OCI-LY3 (cell line): ENCODE data around the gene EMX2.

Experiments
- H2AFZ ChIP-seq: fragments of 200-600, 300-600 bp; shearing (Covaris generic); 2 replicates; pipeline ENCODE4 v1.6.0; 2014; ENCODE audit warnings: antibody characterized with exemption, low read depth, low read length
- H3K27ac ChIP-seq: fragments of 200-600, 300-600 bp; sonication (generic); 2 replicates; pipeline ENCODE4 v1.5.1; 2014; ENCODE audit warnings: mild to moderate bottlenecking, low read length, moderate library complexity, mixed read lengths
- H3K27me3 ChIP-seq: fragments of 200-600, 300-600 bp; sonication (generic); 2 replicates; pipeline ENCODE4 v1.6.1; 2014; ENCODE audit warnings: low read depth, low read length, mixed read lengths
- H3K36me3 ChIP-seq: fragments of 200-600, 300-600 bp; sonication (generic); replicated peaks from 2 replicates; pipeline ENCODE3; 2014; ENCODE audit warnings: low read depth, low read length, mixed read lengths
- H3K4me1 ChIP-seq: fragments of 300-600, 200-600 bp; sonication (generic); 2 replicates; pipeline ENCODE4 v1.6.1; 2014; ENCODE audit warnings: low read length, mixed read lengths
- H3K4me2 ChIP-seq: fragments of 200-600, 300-600 bp; sonication (generic); 2 replicates; pipeline ENCODE4 v1.6.1; 2014; ENCODE audit warnings: low read length, mixed read lengths
- H3K4me3 ChIP-seq: fragments of 300-600, 200-600 bp; sonication (generic); 2 replicates; pipeline ENCODE4 v1.5.1; 2014; ENCODE audit warnings: antibody characterized with exemption, mild to moderate bottlenecking, low read length, moderate library complexity
- H3K79me2 ChIP-seq: fragments of 300-600, 200-600 bp; shearing (Covaris generic); 2 replicates; pipeline ENCODE4 v1.6.1; 2014; ENCODE audit warnings: mild to moderate bottlenecking, low read length, mixed read lengths
- H3K9ac ChIP-seq: fragments of 300-600, 200-600 bp; shearing (Covaris generic); 2 replicates; pipeline ENCODE4 v1.6.0; 2014; ENCODE audit warnings: mild to moderate bottlenecking, low read length, moderate library complexity
- H3K9me3 ChIP-seq: fragments of 200-600, 300-600 bp; shearing (Covaris generic); 2 replicates; pipeline ENCODE4 v1.6.1; 2014; ENCODE audit warnings: low read length, mixed read lengths; ENCODE audit not compliant: insufficient read depth
- H4K20me1 ChIP-seq: fragments of 200-600, 300-600 bp; sonication (generic); 2 replicates; pipeline ENCODE4 v1.6.1; 2016; ENCODE audit warnings: low read length, mixed read lengths; ENCODE audit not compliant: insufficient read depth
- EZH2phosphoT487 ChIP-seq: fragments of 200-600 bp; shearing (Covaris generic); IDR thresholded peaks from 2 replicates; pipeline ENCODE4 v1.6.1; 2018; ENCODE audit warnings: antibody characterized with exemption, mixed run types, low read depth
- TF ChIP-seq, protein P1 (sequence below): fragments of 200-600, 300-600 bp; sonication (generic); IDR thresholded peaks from 2 replicates; pipeline ENCODE4 v1.5.1; 2014; ENCODE audit warnings: antibody characterized with exemption, low read length, low read depth

Gene EMX2

DNA sequence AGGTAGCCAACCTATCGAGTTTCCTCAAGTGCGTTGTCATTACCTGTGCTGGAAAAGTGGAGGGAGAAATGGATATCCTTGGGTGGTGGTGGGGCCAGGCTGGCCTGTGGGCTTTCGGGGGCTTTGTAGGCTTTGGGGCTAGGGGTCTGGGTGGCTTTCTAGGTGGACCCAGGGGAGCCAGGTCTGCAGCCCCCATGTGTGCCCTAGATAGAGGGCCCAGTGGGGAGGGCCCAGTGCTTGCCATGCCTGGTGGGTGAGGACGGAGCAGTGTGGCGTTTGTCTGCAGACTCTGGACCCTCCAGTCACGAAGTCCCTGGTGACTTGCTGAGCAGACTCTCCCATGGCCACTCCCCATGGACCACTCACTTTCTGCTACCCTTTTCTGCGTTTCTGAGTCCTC is 19.7 kb downstream of the EMX2 start:
- H3K27ac ChIP-seq = no peak overlapping the region
- no peaks in the 10 kb centered on the region for H3K9me3 ChIP-seq
- no peak for TF ChIP-seq EZH2phosphoT487
- TF ChIP-seq, protein P1, sequence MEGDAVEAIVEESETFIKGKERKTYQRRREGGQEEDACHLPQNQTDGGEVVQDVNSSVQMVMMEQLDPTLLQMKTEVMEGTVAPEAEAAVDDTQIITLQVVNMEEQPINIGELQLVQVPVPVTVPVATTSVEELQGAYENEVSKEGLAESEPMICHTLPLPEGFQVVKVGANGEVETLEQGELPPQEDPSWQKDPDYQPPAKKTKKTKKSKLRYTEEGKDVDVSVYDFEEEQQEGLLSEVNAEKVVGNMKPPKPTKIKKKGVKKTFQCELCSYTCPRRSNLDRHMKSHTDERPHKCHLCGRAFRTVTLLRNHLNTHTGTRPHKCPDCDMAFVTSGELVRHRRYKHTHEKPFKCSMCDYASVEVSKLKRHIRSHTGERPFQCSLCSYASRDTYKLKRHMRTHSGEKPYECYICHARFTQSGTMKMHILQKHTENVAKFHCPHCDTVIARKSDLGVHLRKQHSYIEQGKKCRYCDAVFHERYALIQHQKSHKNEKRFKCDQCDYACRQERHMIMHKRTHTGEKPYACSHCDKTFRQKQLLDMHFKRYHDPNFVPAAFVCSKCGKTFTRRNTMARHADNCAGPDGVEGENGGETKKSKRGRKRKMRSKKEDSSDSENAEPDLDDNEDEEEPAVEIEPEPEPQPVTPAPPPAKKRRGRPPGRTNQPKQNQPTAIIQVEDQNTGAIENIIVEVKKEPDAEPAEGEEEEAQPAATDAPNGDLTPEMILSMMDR = no peak
- H3K36me3 ChIP-seq = no peaks in the 10 kb centered on the region
- H3K4me3 ChIP-seq = no peak overlapping the region
- H3K27me3 ChIP-seq = no peaks in the 10 kb centered on the region
- H2AFZ ChIP-seq = no peak overlapping the region
- no peaks in the 10 kb centered on the region for H4K20me1 ChIP-seq
- H3K4me1 ChIP-seq = no peaks in the 10 kb centered on the region
- no peak overlapping the region for H3K9ac ChIP-seq
- H3K79me2 ChIP-seq = no peaks in the 10 kb centered on the region
- no peak overlapping the region for H3K4me2 ChIP-seq

DNA sequence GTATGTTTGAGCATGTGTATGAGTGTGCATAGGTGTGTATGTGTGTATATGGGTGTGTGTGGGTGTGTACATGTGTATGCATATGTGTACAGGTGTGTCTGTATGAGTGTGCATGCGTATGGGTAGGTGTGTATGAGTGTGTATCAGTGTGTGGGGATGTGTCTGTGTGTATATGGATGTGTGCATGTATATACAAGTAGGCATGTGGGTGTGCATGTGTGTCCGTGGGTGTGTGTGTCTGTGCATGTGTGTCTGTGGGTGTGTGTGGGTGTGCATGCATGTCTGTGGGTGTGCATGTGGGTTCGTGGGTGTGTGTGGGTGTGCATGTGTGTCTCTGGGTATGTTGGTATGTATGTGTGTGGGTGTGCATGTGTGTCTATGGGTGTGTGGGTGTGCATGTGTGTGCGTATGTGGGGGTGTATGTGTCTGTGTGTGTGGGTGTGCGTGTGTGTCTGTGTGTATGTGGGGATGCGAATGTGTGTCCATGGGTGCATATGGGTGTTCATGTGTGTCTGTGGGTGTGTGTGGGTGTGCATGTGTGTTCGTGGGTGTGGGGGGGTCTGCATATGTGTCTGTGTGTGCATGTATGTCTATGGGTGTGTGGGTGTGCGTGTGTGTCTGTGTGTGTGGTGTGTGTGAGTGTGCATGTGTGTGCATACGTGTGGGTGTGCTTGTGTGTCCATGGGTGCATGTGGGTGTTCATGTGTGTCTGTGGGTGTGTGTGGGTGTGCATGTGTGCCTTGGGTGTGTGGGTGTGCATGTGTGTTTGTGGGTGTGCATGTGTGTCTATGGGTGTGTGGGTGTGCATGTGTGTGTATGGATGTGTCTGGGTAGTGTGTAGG is 20.6 kb downstream of the EMX2 start:
- Histone ChIP-seq H3K4me2 (no peak overlapping the region), H3K27me3 (no peaks in the 10 kb centered on the region), H3K36me3 (no peaks in the 10 kb centered on the region), H2AFZ (no peak overlapping the region), H3K27ac (no peak overlapping the region), H3K4me1 (no peaks in the 10 kb centered on the region), H3K4me3 (no peak overlapping the region), H4K20me1 (no peaks in the 10 kb centered on the region), H3K9me3 (no peaks in the 10 kb centered on the region), H3K9ac (no peak overlapping the region), H3K79me2 (no peaks in the 10 kb centered on the region)
- TF ChIP-seq, protein P1 = no peak
- no peak for TF ChIP-seq EZH2phosphoT487

DNA sequence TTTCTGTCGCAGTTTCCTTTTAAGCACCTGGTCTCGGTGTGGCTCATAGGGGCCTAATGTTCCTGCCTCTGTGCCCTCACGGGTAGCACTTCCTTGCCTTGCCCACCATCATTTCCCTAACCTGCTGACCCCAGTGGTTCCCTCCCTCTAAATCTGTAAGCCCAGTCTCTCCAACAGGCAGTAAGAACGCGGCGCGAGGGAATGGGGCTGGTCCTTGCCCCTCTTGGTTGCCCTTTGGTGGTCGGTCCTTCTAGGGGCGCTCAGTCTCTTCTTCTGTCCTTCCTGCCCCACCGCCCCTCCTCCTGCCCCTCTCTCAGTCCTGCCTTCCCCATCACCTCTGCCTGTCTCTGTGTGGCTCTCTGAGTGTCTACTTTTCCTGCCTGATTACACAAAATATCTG is 21.2 kb downstream of the EMX2 start:
- Histone ChIP-seq H3K27ac (no peak overlapping the region), H3K9me3 (no peaks in the 10 kb centered on the region), H3K36me3 (no peaks in the 10 kb centered on the region), H3K27me3 (no peaks in the 10 kb centered on the region), H4K20me1 (no peaks in the 10 kb centered on the region), H3K4me2 (no peak overlapping the region), H3K79me2 (no peaks in the 10 kb centered on the region), H3K4me1 (no peaks in the 10 kb centered on the region), H3K4me3 (no peak overlapping the region), H2AFZ (no peak overlapping the region), H3K9ac (no peak overlapping the region)
- TF ChIP-seq EZH2phosphoT487 = no peak
- TF ChIP-seq, protein P1 = no peak

DNA sequence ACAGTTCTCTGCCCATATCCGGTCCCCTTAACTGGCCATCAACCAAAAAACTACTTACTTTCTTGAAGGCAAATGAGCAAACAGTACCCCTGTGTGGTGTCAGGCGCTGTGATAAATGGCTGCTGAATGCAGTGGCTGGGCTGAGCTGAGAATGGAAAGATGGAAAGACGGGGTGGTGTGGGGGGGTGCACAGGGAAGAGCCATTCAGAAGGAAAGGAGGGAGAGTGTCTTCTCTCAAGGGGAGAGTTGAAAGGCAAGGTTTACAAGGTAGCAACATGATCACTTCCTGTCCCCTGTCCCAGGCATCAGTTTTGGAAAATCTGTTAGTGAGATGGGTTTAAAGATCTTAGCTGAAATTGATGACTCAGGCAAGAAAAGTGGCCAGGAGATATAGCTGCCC is 22.5 kb downstream of the EMX2 start:
- H3K4me1 ChIP-seq = no peaks in the 10 kb centered on the region
- TF ChIP-seq, protein P1 = no peak
- TF ChIP-seq EZH2phosphoT487 = no peak
- no peak overlapping the region for H3K4me3 ChIP-seq
- H3K36me3 ChIP-seq = no peaks in the 10 kb centered on the region
- H3K4me2 ChIP-seq = no peak overlapping the region
- no peak overlapping the region for H3K27ac ChIP-seq
- H3K9ac ChIP-seq = no peak overlapping the region
- H2AFZ ChIP-seq = no peak overlapping the region
- no peaks in the 10 kb centered on the region for H3K27me3 ChIP-seq
- H3K79me2 ChIP-seq = no peaks in the 10 kb centered on the region
- no peaks in the 10 kb centered on the region for H4K20me1 ChIP-seq
- H3K9me3 ChIP-seq = no peaks in the 10 kb centered on the region
